Keratinocyte (primary cell): ENCODE results near the gene SDK1.

Experiments
- CTCF ChIP-seq, 3 experiments: IDR thresholded peaks in 1 of 3; conservative IDR thresholded peaks in 1 of 3; optimal IDR thresholded peaks in 1 of 3; 2 replicates in 2 of 3; 3 replicates in 1 of 3; pipeline versions ENCODE3 to v1.5.1; 2011; ENCODE audit warnings: low read length in 3 of 3, mild to moderate bottlenecking in 3 of 3, moderate library complexity in 2 of 3, control low read depth in 1 of 3, inconsistent platforms in 1 of 3; ENCODE audit not compliant: insufficient read depth in 2 of 3; ENCODE audit errors: extremely low read depth in 1 of 3
- EZH2 ChIP-seq: IDR thresholded peaks from one replicate; pipeline ENCODE4 v1.6.1; 2012; ENCODE audit warnings: inconsistent platforms, mild to moderate bottlenecking, low read length, moderate library complexity

- TF ChIP-seq EZH2: no peak
- no peak for TF ChIP-seq CTCF (optimal IDR thresholded peaks at IDR 0.05 in 1 of 3, IDR thresholded peaks at IDR 0.05 in 1 of 3, conservative IDR thresholded peaks at IDR 0.05 in 1 of 3; ENCODE audit: extremely low read depth in 1 of 3, insufficient read depth in 2 of 3, low read length in 3 of 3)
Measured at GRCh38 chr7:4178916-4179687, 878.0 kb downstream of the SDK1 start.
